Activated T-cell treated with anti-CD3 and anti-CD28 coated beads for 4 hours (primary cell): ENCODE data around the gene CDH12.

ENCODE experiments used
- DNase-seq: peaks from one replicate; pipeline ENCODE4 v3.0.0-alpha.2; 2020

Gene CDH12

DNA sequence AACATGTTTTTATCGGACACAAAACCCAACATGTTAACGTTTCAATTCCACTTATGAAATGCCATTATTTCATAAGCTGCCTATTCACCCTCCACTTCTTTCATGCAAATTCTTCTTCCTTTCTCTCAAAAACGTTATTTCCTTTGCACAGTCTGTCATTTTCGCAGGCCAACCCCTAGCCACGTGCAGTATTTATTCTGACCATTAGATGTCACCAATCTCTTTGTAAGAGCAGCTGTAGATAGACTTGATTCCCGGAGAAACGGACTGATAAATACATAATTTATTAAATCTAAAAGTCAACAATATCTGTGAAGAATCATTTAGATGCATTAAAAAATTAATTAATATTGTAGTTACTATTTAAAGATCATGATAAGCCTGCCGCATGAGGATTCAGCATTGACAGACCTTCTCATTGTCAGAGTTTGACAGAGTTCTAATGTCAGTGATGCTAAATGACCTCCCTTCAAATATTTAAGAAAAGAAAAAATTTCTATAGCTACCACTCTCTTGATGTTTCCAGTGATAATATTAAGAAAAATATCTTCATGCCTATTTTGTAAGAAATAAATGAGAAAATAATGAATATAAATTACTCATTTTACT lies 933.6 kb downstream of the CDH12 start:
- no peak for DNase-seq

DNA sequence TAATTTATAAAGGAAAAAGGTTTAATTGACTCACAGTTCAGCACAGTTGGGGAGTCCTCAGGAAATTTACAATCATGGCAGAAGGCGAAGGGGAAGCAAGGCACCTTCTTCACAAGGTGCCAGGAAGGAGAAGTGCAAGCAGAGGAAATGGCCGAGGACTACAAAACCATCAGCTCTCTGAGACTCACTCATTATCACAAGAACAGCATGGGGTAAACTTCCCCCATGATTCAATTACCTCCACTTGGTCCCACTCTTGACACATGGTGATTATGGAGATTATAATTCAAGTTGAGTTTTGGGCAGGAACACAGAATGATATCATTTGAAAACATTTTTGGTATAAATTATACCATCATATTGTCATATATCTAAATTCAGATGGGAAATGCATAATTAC lies 934.7 kb downstream of the CDH12 start:
- DNase-seq, result no peak

DNA sequence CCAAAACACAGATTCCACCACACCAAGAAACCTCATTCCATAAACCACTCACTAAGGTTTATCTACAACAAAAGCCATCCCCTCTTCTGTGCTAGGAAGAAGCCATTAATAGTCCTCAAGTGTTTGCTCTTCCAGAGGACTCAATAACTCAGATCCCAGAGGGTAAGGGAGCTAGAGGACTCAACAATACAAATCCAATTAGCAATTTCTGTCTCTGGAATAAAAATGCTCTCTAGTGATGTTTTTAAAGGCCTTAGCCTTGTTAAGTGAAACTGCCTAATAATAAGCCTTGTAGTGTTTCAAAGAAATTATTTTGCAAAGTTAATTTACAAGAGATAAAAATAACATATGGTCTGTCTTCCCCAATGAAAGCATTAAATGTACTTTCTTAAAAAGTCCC lies 942.4 kb downstream of the CDH12 start:
- DNase-seq, result no peak

DNA sequence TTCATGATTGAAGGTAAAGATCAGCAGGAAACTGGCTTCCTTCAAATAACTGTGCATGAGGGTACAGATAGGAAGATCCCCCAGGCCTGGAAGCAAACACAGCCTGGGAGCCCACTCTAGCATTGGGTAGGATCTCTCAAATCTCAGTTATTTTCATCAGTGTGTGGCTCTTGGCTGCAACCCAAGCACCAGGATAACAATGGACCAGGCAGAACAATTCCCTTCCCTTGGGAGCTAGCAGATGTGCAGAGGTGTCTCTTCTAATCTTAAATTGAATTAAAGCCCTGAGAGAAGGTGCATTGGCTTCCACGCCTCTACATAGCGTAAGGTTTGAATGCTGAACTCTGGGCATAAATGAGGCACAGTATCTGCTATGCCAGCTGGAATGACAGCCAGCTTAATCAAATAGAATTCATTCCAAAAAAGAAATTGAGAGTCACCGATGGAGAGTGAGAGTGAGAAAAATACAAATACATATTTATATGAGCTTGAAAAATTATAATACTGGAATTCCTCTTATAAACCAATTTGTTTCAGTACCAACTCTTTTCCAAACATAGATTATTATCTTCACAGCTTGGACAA lies 957.3 kb downstream of the CDH12 start:
- no peak for DNase-seq

DNA sequence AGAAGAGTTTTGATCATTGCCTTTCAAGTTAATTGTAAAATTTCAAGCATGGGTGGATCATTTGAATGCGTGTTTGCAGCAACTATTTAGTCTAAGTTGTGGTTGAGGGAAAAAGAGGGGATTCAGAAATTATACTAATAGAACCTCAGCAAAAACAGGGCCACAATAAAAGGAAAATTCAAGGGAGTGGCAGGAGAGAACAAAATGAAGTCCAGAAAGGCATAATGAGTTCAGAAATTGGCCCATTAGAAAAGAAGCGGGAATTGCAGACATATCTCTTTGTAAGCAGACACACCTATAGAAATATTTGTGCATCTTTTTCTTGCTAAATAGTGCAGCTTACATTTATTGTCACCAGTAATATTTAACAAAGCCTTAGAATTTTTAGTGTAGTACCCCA lies 960.0 kb downstream of the CDH12 start:
- DNase-seq, result no peak

DNA sequence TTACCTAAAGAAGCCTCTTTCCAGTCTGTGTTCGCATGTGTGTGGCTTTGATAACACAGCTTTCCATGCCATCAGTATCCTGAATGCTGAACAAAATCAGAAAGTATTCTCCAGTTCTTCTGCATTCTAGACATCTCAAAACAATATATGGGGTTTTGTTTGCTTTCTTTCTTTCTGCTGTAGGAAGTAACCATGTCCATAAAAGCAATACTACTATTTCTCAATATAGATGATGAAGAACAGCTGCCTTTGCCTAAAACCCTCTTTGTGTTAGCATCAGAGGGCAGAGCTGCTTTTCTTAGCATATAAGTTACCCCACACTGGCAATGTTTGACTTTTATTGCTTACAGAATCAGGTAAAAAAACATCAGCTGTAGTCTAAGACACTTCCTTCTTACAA lies 963.6 kb downstream of the CDH12 start:
- DNase-seq, result no peak

DNA sequence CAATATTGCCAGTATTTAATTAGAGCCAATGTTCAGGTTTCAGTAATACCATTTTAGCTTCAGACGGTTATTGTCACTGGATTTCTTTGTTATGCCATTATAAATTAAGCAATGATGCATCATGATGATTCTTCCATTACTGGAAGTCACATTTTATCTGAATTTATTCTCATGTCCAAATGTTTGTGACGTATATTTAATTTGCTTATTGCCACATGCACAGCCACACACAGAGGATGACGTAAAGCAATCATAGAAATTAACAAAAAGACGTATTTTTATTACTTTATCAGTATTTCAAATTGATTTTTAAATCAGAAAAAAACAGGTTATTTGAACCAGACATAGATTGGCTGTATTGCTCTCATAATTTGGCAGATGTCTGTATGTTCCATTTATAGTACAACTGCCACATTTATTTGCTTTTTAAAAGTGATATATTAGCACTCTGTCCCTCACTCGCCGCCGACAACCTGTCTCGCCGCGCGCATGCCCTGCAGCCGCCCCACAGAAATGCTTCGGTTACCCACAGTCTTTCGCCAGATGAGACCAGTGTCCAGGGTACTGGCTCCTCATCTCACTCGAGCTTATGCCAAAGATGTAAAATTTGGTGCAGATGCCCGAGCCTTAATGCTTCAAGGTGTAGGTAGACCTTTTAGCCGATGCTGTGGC lies 970.9 kb downstream of the CDH12 start:
- DNase-seq, result no peak

DNA sequence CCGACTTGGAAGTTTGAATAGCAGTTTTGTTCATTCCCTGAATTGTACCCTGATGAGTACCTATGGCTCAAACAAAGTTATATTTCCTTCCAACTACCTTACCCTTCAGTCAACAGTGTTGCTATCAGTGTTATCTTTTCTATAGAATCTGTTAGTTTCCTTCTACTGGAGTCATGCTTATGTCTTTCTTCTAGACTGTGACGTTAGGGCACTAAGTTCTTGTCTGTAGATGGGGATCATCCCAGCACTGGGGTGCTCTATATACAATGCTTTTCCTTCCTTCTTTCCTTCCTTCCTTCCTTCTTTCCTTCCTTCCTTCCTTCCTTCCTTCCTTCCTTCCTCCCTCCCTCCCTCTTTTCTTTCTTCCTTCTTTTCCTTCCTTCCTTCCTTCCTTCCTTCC lies 973.0 kb downstream of the CDH12 start:
- DNase-seq, result no peak

DNA sequence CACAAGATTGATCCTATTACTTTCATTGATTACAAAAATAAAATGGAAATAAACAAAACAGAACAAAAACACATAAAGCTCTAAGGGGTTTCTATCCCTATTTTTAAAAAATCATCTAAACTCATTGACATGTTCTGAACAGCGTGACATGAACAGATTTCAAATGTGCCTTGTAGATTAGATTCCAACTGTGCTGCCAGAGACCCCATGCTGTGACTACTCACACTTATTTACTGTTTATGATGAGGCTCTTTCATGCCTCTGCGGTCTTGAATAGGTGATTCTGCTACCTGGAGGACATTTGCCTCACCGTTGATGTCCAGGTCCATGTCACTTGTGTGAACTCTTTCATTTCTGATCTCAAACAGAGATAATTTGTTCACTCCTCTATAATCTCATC lies 990.2 kb downstream of the CDH12 start:
- no peak for DNase-seq

DNA sequence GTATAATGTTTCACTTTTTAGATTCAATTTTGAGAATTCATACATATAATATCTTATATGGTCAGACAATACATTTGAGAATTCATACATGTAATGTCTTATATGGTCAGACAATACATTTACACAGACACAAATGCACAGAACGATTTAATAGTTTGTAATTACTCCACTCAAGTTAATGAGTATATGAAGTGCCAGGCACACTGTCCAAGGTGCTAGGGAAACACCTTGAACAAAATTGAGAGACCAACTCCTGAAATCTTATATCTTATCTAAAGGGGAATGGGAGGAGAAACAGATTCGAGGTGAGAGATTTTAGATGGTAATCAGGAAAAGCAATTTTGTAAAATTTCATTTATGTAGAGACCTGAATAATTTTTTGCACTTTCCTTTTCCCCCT lies 994.7 kb downstream of the CDH12 start:
- no peak for DNase-seq

DNA sequence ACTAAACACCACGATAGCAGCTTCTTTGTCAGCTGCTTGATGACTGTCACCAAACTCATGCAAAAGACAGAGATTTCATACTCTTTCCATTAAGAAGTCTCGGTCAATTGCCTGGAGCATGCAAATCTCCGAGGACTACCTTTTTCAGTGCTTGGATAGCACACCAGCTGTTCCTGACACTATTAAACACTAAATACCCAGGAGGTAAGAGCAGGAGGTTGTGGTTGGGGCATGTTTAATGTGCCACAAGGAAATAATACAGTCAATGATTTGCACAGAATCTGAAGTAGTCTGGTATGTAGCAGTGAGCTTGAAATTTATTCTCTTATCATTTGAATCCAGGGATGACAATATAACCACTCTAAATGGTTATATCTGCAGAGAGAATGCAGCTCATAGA lies 996.2 kb downstream of the CDH12 start:
- no peak for DNase-seq

DNA sequence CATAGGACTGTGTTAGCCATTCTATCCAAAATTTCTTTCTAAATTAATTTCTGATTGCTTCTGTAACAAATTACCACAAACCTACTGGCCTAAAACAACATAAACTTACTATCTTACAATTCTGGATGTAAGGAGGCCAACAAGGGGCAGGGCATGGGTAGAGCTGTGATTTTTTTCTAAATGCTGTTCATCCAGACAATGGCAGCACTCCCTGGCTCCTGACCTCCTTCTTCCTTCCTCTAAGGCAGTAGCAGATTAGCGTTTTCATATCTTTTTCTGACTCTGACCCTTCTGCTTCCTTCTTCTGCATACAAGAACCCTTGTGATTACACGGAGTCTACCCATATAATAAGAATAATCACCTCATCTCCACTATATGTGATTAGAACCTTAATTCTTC lies 1005.8 kb downstream of the CDH12 start:
- no peak for DNase-seq

DNA sequence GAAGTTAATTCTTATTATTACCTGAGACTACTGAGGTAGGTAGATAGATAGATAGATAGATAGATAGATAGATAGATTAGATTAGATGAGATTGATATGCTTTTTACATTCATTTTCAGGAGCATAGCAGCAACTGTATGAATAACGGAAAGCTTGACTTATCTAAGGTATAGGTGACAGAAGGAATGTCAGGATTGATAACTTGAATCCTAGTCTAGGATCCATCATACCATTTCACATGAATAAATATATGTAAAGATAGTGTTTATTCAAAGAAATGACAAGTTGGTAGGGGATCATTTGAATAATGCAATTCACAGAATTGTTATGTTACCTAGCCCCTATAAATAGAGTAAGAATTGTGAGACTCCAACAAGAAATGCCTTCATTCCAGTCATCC lies 1008.2 kb downstream of the CDH12 start:
- no peak for DNase-seq

DNA sequence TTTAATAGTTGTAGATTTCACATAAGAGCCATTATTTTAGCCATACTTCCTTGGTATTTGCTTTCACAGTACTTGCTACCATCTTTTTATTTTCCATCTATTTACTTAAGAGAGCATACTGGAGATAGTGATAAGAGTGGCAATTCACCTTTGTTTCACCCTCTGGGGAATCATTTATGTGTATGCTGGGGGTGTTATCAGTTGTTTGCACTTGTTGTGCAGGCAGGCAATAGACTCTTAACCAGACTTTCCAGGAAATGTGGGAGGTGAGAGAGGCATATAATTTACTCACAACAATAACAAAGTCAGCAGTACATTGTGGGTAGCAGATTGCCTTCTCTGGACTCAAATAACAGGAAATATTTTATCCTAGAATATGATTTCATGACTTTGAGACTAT lies 1018.3 kb downstream of the CDH12 start:
- no peak for DNase-seq

DNA sequence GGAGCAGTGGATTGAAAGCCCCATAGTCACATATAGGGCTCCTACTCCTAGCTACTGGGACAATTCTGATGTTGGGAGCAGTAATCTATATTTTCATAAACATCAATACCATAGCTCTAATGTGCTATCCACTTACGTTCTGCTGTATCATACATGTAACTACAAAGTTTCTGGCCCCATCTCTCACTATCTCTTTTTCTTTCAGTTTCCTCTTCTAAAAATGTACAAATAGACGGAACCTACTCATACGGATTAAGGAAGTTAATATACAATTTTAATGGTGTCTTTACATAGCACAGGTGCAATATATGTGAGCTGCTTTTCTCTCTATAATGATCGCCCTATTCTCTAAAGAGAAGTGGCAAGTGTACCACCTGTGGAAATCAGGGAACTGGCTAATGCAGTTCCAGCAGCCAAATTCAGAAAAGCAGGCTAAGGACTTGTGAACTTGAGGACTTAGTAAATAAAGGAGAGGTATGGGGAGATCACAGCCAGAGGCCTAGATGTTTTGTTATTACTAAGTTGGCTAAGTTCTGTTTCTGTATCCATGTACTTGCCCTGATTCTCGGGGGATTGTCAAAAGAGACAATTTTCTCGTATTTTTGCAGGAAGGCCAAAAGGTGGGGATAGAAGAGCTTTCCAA lies 1021.9 kb downstream of the CDH12 start:
- no peak for DNase-seq

DNA sequence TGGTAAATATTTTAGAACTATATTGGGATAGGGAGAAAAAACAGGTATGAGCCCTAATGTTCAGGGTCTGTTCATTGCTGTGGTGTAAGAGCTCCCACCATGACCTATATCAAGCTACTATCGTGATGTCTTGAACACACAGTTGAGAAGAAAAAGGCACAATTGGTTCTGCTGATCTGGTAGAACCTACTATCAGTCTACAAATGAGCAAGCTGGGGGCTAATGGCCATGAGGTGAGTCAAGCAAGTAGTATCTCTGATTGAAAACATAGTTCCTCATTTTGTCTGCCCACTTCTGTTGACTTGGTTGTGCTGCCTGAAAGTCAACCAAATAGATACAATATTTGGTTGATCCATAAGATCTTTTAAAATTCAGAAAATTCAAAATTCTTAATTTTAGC lies 1026.3 kb downstream of the CDH12 start:
- no peak for DNase-seq

DNA sequence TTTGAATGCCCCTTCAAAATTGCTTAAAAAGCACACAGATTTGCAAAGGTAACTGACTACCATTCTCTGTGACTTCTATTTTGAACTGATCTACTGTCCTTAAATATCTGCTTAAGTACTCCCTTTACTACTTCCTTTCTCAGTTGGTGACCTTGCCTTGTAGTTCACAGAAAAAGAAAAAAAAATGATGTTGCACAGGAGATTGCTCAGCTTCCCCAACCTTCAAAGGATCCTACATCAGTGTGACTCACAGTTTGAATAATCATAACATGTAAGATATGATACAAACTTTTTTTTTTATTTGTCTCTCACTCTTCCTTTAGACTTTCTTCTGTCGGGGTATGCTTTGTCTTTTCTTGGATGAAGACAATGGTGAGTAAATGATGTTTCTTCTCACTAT lies 1029.6 kb downstream of the CDH12 start:
- DNase-seq, result no peak

DNA sequence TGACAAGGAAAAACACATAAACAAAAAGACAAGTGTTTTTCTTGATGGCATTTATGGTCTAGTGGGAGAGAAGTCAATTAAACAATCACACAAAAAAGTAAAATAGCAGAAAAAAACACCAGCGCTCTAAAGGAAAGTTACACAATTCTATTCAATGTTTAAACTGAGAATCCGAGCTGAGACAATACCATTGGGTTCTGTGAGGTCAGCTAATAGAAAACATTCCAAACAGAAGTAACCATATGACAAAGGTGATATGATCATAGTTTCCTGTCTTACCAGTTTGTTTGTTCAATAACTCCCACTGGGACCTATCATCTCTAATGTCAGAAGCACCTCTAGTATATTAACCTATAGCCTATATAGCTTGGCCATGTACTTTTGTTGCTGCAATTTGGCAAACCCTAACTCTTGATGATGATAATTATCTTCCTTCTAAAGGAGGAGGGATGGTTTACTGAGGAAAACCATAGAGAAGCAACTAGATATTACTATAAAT lies 1030.0 kb downstream of the CDH12 start:
- DNase-seq, result no peak

DNA sequence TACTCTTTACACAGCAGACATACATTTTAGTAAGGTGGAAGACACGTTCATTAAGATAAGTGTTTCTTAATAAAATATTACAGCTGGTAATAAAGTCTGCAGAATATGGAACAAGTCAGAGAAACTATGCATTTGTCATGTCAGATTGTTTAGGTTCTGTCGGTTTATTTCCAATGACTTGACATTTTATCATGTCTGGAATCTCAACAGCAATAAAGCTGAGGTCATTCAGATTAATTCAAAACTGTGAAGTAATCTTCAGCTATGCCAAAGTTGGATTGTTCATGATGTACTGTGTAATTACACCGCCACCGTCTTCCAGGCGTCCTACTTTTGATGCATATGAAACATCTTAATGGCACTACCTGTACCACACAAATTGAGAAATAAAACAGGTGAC lies 1032.6 kb downstream of the CDH12 start:
- no peak for DNase-seq

DNA sequence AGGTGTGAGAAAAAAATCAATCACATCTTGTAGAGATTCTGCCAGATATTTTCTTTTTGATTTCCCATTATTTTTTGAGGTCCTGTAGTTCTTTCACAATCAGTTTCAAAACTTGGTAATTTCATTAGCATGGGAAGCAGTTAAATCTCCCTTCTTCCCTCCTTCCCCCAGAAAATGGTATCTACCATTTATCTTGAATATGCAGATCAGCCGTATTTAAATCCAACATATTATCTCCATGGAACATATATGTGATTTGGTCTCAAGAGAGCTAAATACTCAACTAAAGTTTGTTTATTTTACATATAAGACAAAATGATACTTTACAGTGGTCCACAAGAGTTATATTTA lies 1034.8 kb downstream of the CDH12 start:
- no peak for DNase-seq

DNA sequence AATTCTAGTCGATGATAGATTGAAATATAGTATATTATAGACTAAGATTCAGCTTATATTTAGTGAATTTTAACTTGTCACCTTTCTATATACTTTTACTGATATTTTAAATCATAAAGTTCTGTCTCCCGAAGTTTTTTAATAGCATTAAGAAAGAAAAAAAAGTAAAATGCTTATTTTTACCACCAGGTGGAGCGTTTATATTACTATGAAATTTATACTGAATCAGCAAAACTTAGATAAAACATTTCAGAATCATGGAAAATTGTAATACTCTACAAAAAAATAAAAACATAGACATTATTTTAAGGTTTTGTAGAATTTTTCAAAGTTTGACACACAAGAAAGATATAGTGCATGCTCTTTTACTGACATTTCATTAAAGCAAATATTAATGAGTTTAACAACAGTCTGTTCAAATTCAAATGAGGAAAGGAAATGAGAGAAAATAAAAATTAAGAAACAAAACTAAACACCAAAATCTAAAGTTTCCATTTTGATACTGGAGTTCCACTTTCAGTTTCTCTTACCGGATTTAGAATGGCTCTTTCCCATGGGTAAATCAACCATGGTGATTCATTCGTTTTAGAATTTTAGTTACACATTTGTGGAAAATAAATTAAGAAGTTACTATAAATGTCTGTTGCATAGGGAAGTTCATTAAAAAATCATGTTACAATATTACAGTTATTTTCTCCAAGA lies 1035.3 kb downstream of the CDH12 start:
- no peak for DNase-seq

DNA sequence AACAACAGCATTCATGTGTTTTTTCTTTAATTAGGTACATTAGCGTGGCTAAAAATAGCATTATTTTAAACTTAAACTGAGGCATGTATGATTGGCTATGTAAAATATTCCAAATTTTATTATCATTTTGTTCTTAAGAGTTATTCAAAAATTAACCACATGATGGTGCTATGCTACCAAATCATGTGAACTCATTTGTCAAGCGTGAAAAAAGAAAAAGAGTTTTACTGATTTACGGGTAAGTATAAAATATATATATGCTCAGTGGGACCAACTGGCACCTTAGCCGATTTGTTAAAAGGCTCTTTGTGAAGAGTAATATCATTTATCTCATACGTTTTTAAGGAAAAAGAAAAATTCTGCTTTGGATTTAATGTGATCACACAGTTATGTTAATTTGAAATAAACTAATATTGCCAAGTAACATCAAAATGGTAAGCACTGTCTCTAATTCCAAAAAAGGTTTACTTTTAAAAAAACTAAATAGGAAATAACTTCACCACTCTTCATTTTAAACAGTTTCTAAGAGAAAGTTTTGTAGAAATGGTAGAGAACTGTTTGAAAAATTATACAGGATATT lies 1042.3 kb downstream of the CDH12 start:
- DNase-seq, result no peak

DNA sequence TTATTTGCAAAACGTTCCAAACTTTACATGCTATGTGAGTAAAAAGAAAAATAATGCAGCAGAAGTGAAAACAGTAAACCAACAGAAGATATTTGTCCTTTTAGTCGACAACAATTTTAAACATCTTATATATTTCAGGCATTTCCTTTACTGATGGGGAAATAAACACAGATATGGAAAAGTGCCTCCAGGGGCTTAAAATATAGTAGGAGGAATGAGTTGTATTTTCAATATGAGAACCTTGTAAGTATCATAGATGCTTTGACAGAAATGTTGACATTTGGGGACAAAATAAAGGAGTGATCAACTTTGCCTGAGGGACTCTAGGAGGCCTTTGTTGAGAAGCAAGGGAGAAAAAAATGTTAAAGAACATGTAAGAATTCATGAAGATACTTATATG lies 1043.5 kb downstream of the CDH12 start:
- DNase-seq, result no peak
